Measurements from ENCODE around the gene EPHA7. TPM values are rescaled to one million over a fixed set of nuclear protein-coding genes. Genes with fewer than 3 reads are reported as not detected.

EPHA7 gene
- total RNA-seq, 1 donor from 2014 or later, result 0.88 TPM

DNA sequence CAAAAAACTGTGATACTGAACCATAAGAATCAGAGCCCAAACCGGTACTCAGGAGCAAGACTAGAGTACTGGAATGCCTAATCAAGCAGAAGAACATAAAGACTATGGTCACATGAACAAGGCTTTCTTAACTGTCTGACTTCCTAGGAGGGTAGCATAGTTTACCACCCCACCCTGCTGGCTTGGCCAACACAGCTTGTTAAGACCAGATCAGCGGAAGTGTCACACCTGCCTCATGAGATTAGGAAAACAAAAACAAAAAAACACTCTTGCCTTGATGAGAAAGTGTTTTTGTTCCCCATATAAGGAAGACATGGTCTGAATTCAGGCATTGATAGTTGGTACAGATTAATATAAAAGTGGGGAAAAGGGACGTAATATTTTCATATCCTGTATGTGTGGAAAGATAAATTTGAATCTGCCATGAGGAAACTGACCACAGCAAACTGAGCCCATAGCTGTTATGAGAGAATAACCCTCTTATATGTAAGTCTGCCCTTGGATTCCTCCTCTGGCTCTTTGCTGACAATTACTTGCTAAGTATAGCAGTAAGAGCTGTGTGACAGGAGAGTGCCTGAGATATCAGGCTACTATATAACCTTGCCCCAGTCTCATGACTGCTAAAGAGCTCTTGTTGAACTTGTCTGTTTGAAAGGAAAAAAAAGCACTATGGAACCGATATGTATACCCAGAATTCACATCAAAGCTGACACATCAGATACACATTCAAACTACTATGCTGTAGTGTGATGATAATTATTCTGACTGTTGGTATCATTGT, 197.1 kb downstream of the EPHA7 start:
- no peaks in the 10 kb centered on the region for H3K27me3 ChIP-seq (ENCODE audit: control insufficient read depth, insufficient read depth, low read length)
- TF ChIP-seq, protein P1, sequence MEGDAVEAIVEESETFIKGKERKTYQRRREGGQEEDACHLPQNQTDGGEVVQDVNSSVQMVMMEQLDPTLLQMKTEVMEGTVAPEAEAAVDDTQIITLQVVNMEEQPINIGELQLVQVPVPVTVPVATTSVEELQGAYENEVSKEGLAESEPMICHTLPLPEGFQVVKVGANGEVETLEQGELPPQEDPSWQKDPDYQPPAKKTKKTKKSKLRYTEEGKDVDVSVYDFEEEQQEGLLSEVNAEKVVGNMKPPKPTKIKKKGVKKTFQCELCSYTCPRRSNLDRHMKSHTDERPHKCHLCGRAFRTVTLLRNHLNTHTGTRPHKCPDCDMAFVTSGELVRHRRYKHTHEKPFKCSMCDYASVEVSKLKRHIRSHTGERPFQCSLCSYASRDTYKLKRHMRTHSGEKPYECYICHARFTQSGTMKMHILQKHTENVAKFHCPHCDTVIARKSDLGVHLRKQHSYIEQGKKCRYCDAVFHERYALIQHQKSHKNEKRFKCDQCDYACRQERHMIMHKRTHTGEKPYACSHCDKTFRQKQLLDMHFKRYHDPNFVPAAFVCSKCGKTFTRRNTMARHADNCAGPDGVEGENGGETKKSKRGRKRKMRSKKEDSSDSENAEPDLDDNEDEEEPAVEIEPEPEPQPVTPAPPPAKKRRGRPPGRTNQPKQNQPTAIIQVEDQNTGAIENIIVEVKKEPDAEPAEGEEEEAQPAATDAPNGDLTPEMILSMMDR (IDR thresholded peaks at IDR 0.05; ENCODE audit: insufficient read depth, low read length, poor library complexity, severe bottlenecking), result no peak

DNA sequence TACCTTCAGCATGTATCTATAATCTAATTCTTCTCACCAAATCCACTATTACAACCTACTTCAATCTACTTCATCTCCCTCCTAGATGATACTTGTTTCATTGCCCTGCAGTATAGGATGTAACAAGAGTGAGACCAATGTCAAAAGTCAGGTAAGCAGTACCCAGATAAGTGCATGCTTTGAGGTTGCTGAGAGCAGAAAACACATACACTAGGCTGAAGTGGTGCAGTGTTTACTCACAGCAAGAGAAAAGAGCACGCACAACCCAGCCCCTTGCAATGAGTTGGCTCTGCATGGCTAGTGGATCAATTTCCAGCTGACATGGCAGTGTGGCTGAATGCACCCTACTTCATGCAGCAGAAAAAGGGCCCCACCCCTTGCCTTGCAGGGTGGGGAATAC, 199.9 kb downstream of the EPHA7 start:
- Histone ChIP-seq H3K36me3 (ENCODE audit: control insufficient read depth, insufficient read depth, low read length) (no peaks in the 10 kb centered on the region), H3K27me3 (ENCODE audit: control insufficient read depth, insufficient read depth, low read length) (no peaks in the 10 kb centered on the region), H3K4me3 (ENCODE audit: low read depth, low read length) (no peak overlapping the region)
- no peak for DNase-seq (ENCODE audit: low read depth)
- TF ChIP-seq, protein P1 (IDR thresholded peaks at IDR 0.05; ENCODE audit: insufficient read depth, low read length, poor library complexity, severe bottlenecking), result no peak

More for the DNA sequence above, 197.1 kb downstream of the EPHA7 start:
- no peak overlapping the region for H3K4me3 ChIP-seq (ENCODE audit: low read depth, low read length)
- no peaks in the 10 kb centered on the region for H3K36me3 ChIP-seq (ENCODE audit: control insufficient read depth, insufficient read depth, low read length)
- DNase-seq (ENCODE audit: low read depth), result no peak

DNA sequence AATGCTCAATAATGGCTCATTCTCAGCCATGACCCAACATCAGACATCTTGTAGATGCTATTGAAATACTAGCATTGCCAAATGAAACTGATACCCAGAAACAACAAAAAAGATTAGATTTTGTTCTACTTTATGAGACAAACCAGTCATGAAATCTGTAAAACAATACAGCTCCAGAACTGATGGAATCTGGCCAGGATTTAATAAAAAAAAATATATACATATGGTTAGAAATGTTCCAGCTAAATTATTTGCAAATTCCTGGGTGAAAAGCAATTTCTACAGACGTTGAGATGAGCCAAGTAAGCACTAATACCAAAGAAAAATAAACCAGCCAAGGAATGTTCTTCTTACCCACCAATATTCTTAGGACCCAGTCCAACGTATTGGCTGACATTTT, 201.3 kb downstream of the EPHA7 start:
- Histone ChIP-seq H3K4me3 (ENCODE audit: low read depth, low read length) (no peak overlapping the region), H3K36me3 (ENCODE audit: control insufficient read depth, insufficient read depth, low read length) (no peaks in the 10 kb centered on the region), H3K27me3 (ENCODE audit: control insufficient read depth, insufficient read depth, low read length) (no peaks in the 10 kb centered on the region)
- no peak for DNase-seq (ENCODE audit: low read depth)
- TF ChIP-seq, protein P1 (IDR thresholded peaks at IDR 0.05; ENCODE audit: insufficient read depth, low read length, poor library complexity, severe bottlenecking), result no peak

DNA sequence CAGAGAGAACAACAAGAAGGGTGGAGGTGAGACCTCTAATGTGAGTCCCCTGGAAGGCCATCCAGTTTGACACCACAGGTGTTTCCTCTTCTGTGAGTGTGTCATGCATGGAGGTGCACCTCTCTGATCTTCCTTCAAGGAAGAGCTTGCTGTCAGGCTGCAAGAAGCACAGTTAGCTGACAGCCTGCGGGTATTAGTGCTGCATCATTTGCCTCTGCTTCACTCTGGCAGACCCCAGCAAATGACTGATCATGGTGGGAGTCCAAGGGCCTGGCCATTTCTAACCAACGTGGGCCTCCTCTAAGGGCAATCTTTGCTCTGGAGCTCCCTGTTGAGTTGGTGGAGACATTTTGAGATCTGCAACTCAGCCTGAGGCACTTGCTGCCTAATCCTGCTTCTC, 206.3 kb downstream of the EPHA7 start:
- Histone ChIP-seq H3K36me3 (ENCODE audit: control insufficient read depth, insufficient read depth, low read length) (no peaks in the 10 kb centered on the region), H3K27me3 (ENCODE audit: control insufficient read depth, insufficient read depth, low read length) (no peaks in the 10 kb centered on the region), H3K4me3 (ENCODE audit: low read depth, low read length) (no peak overlapping the region)
- no peak for DNase-seq (ENCODE audit: low read depth)
- TF ChIP-seq, protein P1 (IDR thresholded peaks at IDR 0.05; ENCODE audit: insufficient read depth, low read length, poor library complexity, severe bottlenecking), result no peak

DNA sequence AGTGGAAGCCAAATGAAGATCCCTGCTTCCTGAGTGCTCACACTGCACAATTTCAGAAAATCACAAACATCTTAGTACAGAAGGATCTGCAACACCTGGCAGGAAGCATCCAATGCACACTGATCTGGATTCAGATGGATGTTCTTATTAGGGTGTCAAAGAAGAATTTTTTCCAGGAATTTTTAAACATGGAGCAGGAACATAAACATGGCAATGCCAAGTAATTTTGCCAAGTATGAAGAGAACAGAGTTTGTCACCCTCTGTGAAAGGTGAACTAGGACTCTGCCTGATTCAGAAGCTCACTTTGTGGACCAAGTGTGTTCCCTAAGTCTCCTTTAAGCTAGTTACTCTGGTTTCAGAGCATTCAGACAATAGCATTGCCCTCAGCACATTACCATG, 208.5 kb downstream of the EPHA7 start:
- Histone ChIP-seq H3K36me3 (ENCODE audit: control insufficient read depth, insufficient read depth, low read length) (no peaks in the 10 kb centered on the region), H3K4me3 (ENCODE audit: low read depth, low read length) (no peak overlapping the region), H3K27me3 (ENCODE audit: control insufficient read depth, insufficient read depth, low read length) (no peaks in the 10 kb centered on the region)
- TF ChIP-seq, protein P1 (IDR thresholded peaks at IDR 0.05; ENCODE audit: insufficient read depth, low read length, poor library complexity, severe bottlenecking), result no peak
- DNase-seq (ENCODE audit: low read depth), result no peak

DNA sequence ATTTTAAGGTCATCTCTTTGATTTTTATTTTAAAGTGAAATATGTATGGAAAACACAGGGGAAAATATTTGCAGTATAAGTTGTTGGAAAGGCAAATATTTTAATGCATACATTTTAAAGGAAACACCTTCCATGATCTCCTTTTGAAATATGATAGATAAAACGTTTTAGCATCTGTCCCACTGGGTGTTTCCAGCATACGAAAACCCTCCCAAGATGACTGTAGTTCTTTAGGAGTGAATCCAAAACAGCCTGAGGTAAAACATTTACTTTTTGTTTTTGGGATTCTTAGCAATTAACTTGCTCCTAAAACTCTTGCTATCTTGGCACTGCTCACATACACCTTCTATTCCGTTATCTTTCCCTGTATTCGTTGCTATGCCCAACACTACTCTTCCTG, 210.0 kb downstream of the EPHA7 start:
- H3K36me3 ChIP-seq (ENCODE audit: control insufficient read depth, insufficient read depth, low read length), result no peaks in the 10 kb centered on the region
- no peak overlapping the region for H3K4me3 ChIP-seq (ENCODE audit: low read depth, low read length)
- H3K27me3 ChIP-seq (ENCODE audit: control insufficient read depth, insufficient read depth, low read length), result no peaks in the 10 kb centered on the region
- TF ChIP-seq, protein P1 (IDR thresholded peaks at IDR 0.05; ENCODE audit: insufficient read depth, low read length, poor library complexity, severe bottlenecking), result no peak
- no peak for DNase-seq (ENCODE audit: low read depth)

Data from kidney epithelial cell (primary cell).